K562 (cell line): Measurements from ENCODE around the gene B4GALT1. TPM values are rescaled to one million over a fixed set of nuclear protein-coding genes. Genes with fewer than 3 reads are reported as not detected.
A peak's percentile ranks its signal among the peaks of the same experiment; 100 is the strongest.

Experiments used
- BCL6 ChIP-seq: fragments of 250-450 bp; sonication (Bioruptor Pico); IDR thresholded peaks from 2 replicates; pipeline ENCODE4 v1.4.0; 2020
- BCOR ChIP-seq: fragments of 450-650 bp; IDR thresholded peaks from 2 replicates; pipeline ENCODE4 v1.6.1; 2016
- CREB3 ChIP-seq: fragments of 450-650 bp; conservative IDR thresholded peaks from 2 replicates; pipeline ENCODE4 v1.6.1; 2016; ENCODE audit warnings: missing genetic modification characterization, low read depth, mild to moderate bottlenecking, missing compliant biosample characterization, moderate library complexity
- DMBX1 ChIP-seq: fragments of 250-450 bp; sonication (Bioruptor Pico); IDR thresholded peaks from 2 replicates; pipeline ENCODE4 v1.8.0; 2022; ENCODE audit warnings: inconsistent platforms, mild to moderate bottlenecking, moderate library complexity, borderline replicate concordance
- GTF2A2 ChIP-seq: IDR thresholded peaks from 2 replicates; pipeline ENCODE4 v1.6.1; 2016; ENCODE audit warnings: mild to moderate bottlenecking, missing genetic modification characterization, missing compliant biosample characterization
- HDAC1 ChIP-seq, 2 experiments: fragments of 450-650 bp; IDR thresholded peaks; 2 replicates each; pipeline ENCODE4 v1.6.1; 2016 to 2017; ENCODE audit warnings: inconsistent platforms in 1 of 2, mild to moderate bottlenecking in 1 of 2, moderate library complexity in 1 of 2
- MTA1 ChIP-seq: fragments of 450-650 bp; IDR thresholded peaks from 2 replicates; pipeline ENCODE4 v1.6.1; 2017; ENCODE audit warnings: borderline replicate concordance
- NCOA4 ChIP-seq: fragments of 450-650 bp; IDR thresholded peaks from 2 replicates; pipeline ENCODE4 v1.6.1; 2018; ENCODE audit warnings: mild to moderate bottlenecking; ENCODE audit not compliant: partially characterized antibody
- PHB2 ChIP-seq: fragments of 450-650 bp; IDR thresholded peaks from 2 replicates; pipeline ENCODE4 v1.6.1; 2017; ENCODE audit warnings: low read depth
- PHF20 ChIP-seq: fragments of 450-650 bp; IDR thresholded peaks from 2 replicates; pipeline ENCODE4 v1.6.1; 2018; ENCODE audit not compliant: partially characterized antibody
- RB1 ChIP-seq: fragments of 450-650 bp; IDR thresholded peaks from 2 replicates; pipeline ENCODE4 v1.6.1; 2017; ENCODE audit warnings: low read depth, mild to moderate bottlenecking
- RBBP5 ChIP-seq: fragments of 200-600 bp; sonication (generic); IDR thresholded peaks from 2 replicates; pipeline ENCODE4 v1.6.1; 2012; ENCODE audit warnings: borderline replicate concordance, mild to moderate bottlenecking, low read length, control low read depth, inconsistent platforms; ENCODE audit not compliant: insufficient read depth, poor library complexity, severe bottlenecking
- SRF ChIP-seq, 2 experiments: fragments of 250-450, 450-650 bp in 1 of 2; sonication (Bioruptor Pico) in 1 of 2; sonication (generic) in 1 of 2; formaldehyde crosslinking; IDR thresholded peaks; 2 replicates each; pipeline versions ENCODE4 v1.5.0 to v1.5.1; 2020 to 2022; ENCODE audit warnings: mild to moderate bottlenecking in 1 of 2, missing genetic modification reagents in 1 of 2
- YBX1 ChIP-seq: fragments of 450-650 bp; IDR thresholded peaks from 2 replicates; pipeline ENCODE4 v1.7.1; 2016; ENCODE audit warnings: mild to moderate bottlenecking
- ZKSCAN3 ChIP-seq: fragments of 250-450 bp; sonication (Bioruptor Pico); IDR thresholded peaks from 2 replicates; pipeline ENCODE4 v1.4.0; 2020
- ZNF584 ChIP-seq: fragments of 200-800 bp; sonication (Bioruptor generic); IDR thresholded peaks from 2 replicates; pipeline ENCODE4 v1.6.1; 2016; ENCODE audit warnings: low read depth, mild to moderate bottlenecking, missing genetic modification characterization, missing compliant biosample characterization
- ZNF668 ChIP-seq: fragments of 250-450 bp; sonication (Bioruptor Pico); IDR thresholded peaks from 2 replicates; pipeline ENCODE4 v1.8.0; 2022; ENCODE audit warnings: mild to moderate bottlenecking, inconsistent platforms
- polyA plus RNA-seq, 8 experiments: library from polyadenylated mRNA; depleted of rRNA in 4 of 8; stranded (reverse) in 5 of 8; unstranded in 3 of 8; fragments of >200 nt; fragmentation: Nextera tagmentation in 2 of 8; fragmentation: Illumina TruSeq in 1 of 8; extraction: Ambion mirVana in 2 of 8; extraction: Trizol in 1 of 8; gene quantifications; 2 replicates each; pipeline versions ENCODE4 v1.2.1 to v1.2.3, GENCODE V29; 2011 to 2014; ENCODE audit warnings: inconsistent platforms in 1 of 8, missing spikeins in 1 of 8
- total RNA-seq, 7 experiments: library from RNA; depleted of rRNA in 6 of 7; stranded (reverse); fragments of >200 nt in 6 of 7; fragmentation: Illumina TruSeq in 2 of 7; extraction: Trizol in 2 of 7; gene quantifications; 2 replicates each; pipeline versions ENCODE4 v1.2.1 to v1.2.3, GENCODE V29; 2011 to 2021; ENCODE audit warnings: low replicate concordance in 1 of 7
- TF ChIP-seq, protein P1 (sequence below): fragments of 450-650 bp; IDR thresholded peaks from 2 replicates; pipeline ENCODE4 v1.6.1; 2017; ENCODE audit warnings: antibody characterized with exemption
- TF ChIP-seq, protein P2 (sequence below): fragments of 450-650 bp; formaldehyde crosslinking; IDR thresholded peaks from 2 replicates; pipeline ENCODE4 v1.4.0; 2022; ENCODE audit warnings: missing genetic modification characterization
- TF ChIP-seq, protein P3 (sequence below): sonication (generic); formaldehyde crosslinking; IDR thresholded peaks from 2 replicates; pipeline ENCODE4 v1.8.1; 2023; ENCODE audit warnings: mild to moderate bottlenecking, missing genetic modification reagents, moderate library complexity
- TF ChIP-seq, protein P4 (sequence below): fragments of 250-450 bp; sonication (Bioruptor Pico); IDR thresholded peaks from 2 replicates; pipeline ENCODE4 v1.8.0; 2022; ENCODE audit warnings: moderate library complexity, mild to moderate bottlenecking, inconsistent platforms

B4GALT1 gene
- total and polyA plus RNA-seq, 9 of the 15 experiments (the other 6 are each of a cell fraction or from before 2014, with no cell fraction given) = 4.1 to 26.8 (median 7.1) TPM

- TF ChIP-seq CREB3 (tag) = no peak
- TF ChIP-seq, protein P1, sequence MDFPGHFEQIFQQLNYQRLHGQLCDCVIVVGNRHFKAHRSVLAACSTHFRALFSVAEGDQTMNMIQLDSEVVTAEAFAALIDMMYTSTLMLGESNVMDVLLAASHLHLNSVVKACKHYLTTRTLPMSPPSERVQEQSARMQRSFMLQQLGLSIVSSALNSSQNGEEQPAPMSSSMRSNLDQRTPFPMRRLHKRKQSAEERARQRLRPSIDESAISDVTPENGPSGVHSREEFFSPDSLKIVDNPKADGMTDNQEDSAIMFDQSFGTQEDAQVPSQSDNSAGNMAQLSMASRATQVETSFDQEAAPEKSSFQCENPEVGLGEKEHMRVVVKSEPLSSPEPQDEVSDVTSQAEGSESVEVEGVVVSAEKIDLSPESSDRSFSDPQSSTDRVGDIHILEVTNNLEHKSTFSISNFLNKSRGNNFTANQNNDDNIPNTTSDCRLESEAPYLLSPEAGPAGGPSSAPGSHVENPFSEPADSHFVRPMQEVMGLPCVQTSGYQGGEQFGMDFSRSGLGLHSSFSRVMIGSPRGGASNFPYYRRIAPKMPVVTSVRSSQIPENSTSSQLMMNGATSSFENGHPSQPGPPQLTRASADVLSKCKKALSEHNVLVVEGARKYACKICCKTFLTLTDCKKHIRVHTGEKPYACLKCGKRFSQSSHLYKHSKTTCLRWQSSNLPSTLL = no peak
- TF ChIP-seq GTF2A2 (tag) = no peak
- TF ChIP-seq, protein P2, sequence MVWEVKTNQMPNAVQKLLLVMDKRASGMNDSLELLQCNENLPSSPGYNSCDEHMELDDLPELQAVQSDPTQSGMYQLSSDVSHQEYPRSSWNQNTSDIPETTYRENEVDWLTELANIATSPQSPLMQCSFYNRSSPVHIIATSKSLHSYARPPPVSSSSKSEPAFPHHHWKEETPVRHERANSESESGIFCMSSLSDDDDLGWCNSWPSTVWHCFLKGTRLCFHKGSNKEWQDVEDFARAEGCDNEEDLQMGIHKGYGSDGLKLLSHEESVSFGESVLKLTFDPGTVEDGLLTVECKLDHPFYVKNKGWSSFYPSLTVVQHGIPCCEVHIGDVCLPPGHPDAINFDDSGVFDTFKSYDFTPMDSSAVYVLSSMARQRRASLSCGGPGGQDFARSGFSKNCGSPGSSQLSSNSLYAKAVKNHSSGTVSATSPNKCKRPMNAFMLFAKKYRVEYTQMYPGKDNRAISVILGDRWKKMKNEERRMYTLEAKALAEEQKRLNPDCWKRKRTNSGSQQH (CRISPR knock-in tag) = peak; percentile 30; the same call in 1 of the 2 replicates
- no peak for TF ChIP-seq DMBX1 (CRISPR knock-in tag)
- peak; percentile 47; the same call in 1 of the 2 replicates for TF ChIP-seq RB1
- no peak for TF ChIP-seq YBX1
- TF ChIP-seq PHB2 = no peak
- no peak for TF ChIP-seq SRF (CRISPR knock-in tag; IDR thresholded peaks at IDR 0.05)
- TF ChIP-seq BCL6 = no peak
- no peak for TF ChIP-seq NCOA4
- no peak for TF ChIP-seq ZNF584 (CRISPR knock-in tag)
- no peak for TF ChIP-seq ZNF668 (CRISPR knock-in tag)
- peak in 1 of 2 experiments; percentile 83; a peak in 2 of 4 replicates for TF ChIP-seq HDAC1 (IDR thresholded peaks at IDR 0.05)
- peak; percentile 98 for TF ChIP-seq MTA1
- TF ChIP-seq, protein P3, sequence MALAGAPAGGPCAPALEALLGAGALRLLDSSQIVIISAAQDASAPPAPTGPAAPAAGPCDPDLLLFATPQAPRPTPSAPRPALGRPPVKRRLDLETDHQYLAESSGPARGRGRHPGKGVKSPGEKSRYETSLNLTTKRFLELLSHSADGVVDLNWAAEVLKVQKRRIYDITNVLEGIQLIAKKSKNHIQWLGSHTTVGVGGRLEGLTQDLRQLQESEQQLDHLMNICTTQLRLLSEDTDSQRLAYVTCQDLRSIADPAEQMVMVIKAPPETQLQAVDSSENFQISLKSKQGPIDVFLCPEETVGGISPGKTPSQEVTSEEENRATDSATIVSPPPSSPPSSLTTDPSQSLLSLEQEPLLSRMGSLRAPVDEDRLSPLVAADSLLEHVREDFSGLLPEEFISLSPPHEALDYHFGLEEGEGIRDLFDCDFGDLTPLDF = no peak
- peak; percentile 90 for TF ChIP-seq BCOR
- TF ChIP-seq, protein P4, sequence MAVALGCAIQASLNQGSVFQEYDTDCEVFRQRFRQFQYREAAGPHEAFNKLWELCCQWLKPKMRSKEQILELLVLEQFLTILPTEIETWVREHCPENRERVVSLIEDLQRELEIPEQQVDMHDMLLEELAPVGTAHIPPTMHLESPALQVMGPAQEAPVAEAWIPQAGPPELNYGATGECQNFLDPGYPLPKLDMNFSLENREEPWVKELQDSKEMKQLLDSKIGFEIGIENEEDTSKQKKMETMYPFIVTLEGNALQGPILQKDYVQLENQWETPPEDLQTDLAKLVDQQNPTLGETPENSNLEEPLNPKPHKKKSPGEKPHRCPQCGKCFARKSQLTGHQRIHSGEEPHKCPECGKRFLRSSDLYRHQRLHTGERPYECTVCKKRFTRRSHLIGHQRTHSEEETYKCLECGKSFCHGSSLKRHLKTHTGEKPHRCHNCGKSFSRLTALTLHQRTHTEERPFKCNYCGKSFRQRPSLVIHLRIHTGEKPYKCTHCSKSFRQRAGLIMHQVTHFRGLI = no peak
- TF ChIP-seq ZKSCAN3 (CRISPR knock-in tag) = no peak
- peak; percentile 100 for TF ChIP-seq PHF20
- peak; percentile 80 for TF ChIP-seq RBBP5
Measured at GRCh38 chr9:33076046-33077004, 90.8 kb downstream of the B4GALT1 start, which contains the start of gene SMU1 (continued).
